NB4 (cell line): ENCODE measurements around the gene TRMT61B.

Experiments
- DNase-seq: peaks from one replicate; pipeline ENCODE4 v3.0.0; 2010; ENCODE audit warnings: low read depth
- H3K4me3 ChIP-seq: one replicate; pipeline ENCODE4 v1.5.1; 2011; ENCODE audit warnings: mild to moderate bottlenecking, low read depth, low read length, moderate library complexity
- MYC ChIP-seq: IDR thresholded peaks from 2 replicates; pipeline ENCODE4 v1.6.1; 2011; ENCODE audit warnings: low read depth, low read length
- POLR2A ChIP-seq: IDR thresholded peaks from 2 replicates; pipeline ENCODE4 v1.6.1; 2011; ENCODE audit warnings: mild to moderate bottlenecking; ENCODE audit not compliant: insufficient read length; ENCODE audit errors: extremely low read depth
- TF ChIP-seq, protein P1 (sequence below): IDR thresholded peaks from one replicate; pipeline ENCODE4 v1.5.1; 2012; ENCODE audit warnings: low read depth, low read length
- TF ChIP-seq, protein P2 (sequence below): IDR thresholded peaks from 2 replicates; pipeline ENCODE4 v1.6.1; 2011; ENCODE audit warnings: low read depth, low read length

The TRMT61B gene

GRCh38 chr2:28801726-28802125 is 68.4 kb downstream of the TRMT61B start:
- no peak overlapping the region for H3K4me3 ChIP-seq
- TF ChIP-seq, protein P1, sequence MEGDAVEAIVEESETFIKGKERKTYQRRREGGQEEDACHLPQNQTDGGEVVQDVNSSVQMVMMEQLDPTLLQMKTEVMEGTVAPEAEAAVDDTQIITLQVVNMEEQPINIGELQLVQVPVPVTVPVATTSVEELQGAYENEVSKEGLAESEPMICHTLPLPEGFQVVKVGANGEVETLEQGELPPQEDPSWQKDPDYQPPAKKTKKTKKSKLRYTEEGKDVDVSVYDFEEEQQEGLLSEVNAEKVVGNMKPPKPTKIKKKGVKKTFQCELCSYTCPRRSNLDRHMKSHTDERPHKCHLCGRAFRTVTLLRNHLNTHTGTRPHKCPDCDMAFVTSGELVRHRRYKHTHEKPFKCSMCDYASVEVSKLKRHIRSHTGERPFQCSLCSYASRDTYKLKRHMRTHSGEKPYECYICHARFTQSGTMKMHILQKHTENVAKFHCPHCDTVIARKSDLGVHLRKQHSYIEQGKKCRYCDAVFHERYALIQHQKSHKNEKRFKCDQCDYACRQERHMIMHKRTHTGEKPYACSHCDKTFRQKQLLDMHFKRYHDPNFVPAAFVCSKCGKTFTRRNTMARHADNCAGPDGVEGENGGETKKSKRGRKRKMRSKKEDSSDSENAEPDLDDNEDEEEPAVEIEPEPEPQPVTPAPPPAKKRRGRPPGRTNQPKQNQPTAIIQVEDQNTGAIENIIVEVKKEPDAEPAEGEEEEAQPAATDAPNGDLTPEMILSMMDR = no peak
- TF ChIP-seq, protein P2, sequence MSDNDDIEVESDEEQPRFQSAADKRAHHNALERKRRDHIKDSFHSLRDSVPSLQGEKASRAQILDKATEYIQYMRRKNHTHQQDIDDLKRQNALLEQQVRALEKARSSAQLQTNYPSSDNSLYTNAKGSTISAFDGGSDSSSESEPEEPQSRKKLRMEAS = no peak
- TF ChIP-seq POLR2A (no peak), MYC (no peak)
- DNase-seq = no peak
